ENCODE measurements around the gene PCSK9.
A peak's percentile ranks its signal among the peaks of the same experiment; 100 is the strongest.

PCSK9 gene

DNA sequence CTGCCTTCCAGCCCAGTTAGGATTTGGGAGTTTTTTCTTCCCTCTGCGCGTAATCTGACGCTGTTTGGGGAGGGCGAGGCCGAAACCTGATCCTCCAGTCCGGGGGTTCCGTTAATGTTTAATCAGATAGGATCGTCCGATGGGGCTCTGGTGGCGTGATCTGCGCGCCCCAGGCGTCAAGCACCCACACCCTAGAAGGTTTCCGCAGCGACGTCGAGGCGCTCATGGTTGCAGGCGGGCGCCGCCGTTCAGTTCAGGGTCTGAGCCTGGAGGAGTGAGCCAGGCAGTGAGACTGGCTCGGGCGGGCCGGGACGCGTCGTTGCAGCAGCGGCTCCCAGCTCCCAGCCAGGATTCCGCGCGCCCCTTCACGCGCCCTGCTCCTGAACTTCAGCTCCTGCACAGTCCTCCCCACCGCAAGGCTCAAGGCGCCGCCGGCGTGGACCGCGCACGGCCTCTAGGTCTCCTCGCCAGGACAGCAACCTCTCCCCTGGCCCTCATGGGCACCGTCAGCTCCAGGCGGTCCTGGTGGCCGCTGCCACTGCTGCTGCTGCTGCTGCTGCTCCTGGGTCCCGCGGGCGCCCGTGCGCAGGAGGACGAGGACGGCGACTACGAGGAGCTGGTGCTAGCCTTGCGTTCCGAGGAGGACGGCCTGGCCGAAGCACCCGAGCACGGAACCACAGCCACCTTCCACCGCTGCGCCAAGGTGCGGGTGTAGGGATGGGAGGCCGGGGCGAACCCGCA, at the start of gene PCSK9:
Gene PCSK9 (plus strand): TSS at position 207 of the 741 bp plus-strand sequence. CDS start 290 bp downstream, at position 497.
- DNase-seq: peak; percentile 71

GRCh38 chr1:54989968-54990810, 49.2 kb upstream of the PCSK9 start:
- DNase-seq: no peak

DNA sequence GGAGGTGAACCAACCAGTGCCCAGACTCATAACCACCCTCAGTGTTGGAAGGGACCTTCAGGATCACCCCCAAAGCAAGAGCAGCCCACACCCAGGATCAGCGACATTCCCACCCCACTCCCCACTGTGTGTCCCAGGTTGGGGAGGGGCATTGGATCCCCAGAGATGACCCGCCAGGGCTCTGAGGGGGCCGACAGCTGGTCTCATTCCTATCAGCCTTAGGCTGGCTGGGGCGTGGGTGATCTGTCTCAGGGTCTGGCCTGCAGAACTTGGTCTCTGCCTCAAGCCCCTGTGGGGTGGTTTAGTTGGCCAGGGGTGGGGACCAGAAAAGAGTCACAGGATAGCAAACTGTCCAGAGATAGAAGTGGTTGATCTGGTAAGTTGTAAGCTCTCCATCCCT, 48.4 kb upstream of the PCSK9 start:
- no peak for DNase-seq

GRCh38 chr1:54991939-54992338, 47.4 kb upstream of the PCSK9 start:
- no peak for DNase-seq

- no peak for DNase-seq
Measured at GRCh38 chr1:54993140-54993539, 46.2 kb upstream of the PCSK9 start.

DNA sequence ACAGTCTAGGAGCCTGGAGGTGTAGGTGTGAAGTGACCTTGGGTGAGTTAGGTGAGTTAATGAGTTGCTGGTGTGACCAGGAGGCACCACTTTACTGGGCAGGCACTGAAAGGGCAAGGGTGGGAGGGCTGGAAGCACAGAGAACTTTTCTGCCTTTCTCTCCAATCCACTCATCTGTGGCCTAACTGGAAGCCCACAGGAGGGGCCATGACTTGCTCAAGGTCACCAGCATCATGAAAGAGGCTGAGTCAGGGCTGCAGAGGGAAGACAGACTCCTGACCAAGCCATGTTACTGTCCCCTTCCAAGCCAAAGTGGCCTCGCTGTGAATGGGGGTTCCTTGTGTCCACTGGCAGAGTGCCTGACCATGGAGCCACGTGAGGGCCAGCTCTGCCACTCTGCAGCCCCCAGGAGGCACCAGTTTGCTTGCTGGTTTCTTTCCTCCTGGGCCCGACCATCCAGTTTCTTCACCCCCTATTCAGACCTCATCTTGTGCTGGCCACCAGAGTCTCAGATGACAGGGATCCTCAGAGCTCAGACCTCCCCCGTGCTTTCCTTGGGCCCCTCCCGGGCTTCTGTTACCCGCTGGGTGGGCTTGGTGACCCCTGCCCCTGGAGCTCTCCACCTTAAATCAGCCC, 44.9 kb upstream of the PCSK9 start:
- DNase-seq: no peak

DNA sequence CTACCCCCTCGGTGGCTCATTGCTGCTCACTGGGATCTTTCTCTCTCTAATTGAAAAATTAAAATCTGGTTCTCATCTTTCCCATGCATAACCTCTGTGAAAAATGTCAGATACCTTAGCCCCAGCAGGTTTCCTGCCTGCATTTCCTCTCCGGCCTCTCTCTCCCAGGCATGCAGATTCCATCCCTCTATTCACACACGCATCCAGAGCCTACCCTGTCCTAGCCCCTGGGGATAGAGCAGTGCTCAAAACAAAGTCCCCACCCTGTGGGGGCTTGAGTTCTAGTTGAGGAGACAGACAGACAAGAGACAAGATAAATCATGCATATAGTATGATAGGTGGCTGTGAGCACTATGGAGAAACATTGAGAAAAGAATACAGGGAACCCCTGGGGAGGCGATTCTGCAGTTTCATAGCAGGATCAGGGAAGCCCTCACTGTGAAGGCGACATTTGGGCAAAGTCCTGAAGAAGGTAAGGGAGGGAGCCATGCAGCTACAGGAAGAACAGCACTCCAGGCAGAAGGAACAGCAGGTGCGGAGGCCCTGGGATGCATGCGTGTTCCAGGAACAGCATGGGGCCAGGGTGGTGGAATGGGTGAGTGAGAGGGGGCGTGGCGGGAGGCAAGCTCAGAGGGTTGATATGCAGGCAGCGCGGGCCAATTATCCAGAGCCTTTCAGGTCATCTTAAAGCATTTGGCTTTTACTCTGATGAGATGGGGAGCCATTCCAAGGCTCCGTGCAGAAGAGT, 44.2 kb upstream of the PCSK9 start:
- no peak for DNase-seq

DNA sequence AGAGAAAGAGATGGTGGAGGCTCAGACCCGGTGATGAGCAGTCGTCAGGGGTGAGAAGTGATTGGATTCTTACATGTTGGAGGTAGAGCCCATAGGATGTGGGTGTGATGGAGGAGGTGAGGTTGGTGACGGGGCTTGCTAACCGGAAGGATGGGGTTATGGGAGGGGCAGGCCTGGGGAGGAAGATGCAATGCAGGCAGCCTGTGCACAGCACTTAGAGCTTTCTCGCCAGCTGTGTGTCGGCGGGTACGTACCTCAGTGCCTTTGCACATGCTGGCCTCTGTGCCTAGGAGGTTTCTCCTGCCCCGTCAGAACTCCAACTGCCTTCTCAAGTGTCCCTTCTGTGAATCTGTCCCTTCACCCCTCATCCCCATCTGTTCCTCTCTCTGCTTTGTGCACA, 43.5 kb upstream of the PCSK9 start:
- no peak for DNase-seq

DNA sequence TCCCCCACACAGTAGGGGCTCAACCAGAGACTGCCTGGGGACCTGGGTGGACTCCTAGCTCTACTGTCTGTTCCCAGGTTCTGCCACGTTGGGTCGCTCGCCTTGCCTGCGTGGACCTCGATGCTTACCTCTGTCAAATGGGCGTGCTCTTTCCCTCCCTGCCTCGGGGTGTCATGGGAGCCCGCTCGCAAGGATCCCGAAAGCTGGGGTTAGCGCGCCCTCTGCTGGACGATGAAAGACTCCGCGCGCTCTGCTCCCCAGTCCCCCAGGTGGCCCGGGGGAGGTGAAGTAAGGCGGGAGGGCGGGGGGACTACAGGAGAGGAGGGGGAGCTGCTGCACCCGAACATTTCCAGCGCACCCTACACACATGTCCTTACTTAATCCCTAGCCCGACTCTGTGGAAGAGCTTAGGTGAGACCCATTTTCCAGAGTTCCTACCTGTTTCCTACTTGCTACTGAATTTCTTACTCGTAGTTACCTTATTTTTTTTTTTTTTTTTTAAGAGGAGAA, 42.9 kb upstream of the PCSK9 start:
- DNase-seq: peak; percentile 72

DNA sequence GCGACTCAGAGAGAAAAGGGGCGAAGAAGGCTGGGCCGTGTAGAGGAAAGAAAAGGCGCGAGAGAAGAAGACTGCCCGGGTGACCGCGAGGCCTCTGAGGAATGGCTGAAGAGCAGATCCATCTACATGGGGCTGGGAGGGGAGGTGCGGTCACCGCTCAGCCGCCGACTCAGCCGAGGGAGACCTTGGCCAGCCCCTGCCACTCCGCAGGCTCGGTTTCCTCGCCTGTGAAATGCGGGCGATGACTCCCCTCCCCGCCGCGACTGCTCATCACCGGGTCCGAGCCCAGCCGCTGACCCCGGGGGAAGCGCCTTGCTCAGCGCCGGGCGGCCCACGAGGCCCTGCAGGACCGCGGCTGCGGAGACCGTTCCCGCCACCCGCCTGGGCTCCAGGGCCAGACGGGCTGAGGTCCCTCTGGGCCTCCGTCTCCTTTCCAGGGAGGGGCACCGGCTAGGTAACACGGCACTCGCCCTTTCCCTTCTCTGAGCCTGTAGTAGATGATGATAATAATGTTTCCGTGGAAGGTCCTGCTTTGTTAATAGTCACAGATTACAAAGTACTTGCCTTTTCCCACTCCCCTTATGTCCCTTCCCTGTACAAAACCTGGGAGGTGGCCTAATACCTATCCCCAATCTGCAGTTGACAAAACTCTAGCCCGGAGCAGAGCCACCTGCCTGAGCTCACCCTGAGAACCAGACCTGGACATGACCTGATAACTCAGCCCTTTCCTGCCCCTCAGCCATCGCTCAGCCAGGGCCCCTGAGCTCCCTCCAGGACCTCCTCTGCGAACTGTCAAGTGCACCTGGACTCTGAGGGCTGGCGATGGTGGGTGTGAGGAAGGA, 42.3 kb upstream of the PCSK9 start:
- DNase-seq: no peak

DNA sequence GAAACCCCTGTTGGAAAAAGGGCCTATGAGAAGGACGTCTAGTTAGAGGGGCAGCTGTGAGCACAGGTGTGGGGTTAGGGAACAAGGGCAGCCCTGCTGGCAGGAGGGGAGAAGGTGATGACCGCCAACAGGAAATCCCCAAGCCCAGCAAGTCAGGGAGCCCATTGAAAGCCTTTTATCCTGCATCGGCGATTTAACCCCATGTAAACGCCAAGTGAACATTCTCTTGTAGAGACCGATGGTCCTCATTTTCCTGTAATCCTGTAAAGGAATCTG, 41.7 kb upstream of the PCSK9 start:
- DNase-seq: no peak

- DNase-seq: no peak
Measured at GRCh38 chr1:54998100-54998499, 41.2 kb upstream of the PCSK9 start.

GRCh38 chr1:54998677-54999076, 40.7 kb upstream of the PCSK9 start, which contains the start of gene BSND:
TSS of gene BSND (plus strand) at chr1:54998933. CDS start at chr1:54999187, 254 bp downstream.
- DNase-seq: no peak

DNA sequence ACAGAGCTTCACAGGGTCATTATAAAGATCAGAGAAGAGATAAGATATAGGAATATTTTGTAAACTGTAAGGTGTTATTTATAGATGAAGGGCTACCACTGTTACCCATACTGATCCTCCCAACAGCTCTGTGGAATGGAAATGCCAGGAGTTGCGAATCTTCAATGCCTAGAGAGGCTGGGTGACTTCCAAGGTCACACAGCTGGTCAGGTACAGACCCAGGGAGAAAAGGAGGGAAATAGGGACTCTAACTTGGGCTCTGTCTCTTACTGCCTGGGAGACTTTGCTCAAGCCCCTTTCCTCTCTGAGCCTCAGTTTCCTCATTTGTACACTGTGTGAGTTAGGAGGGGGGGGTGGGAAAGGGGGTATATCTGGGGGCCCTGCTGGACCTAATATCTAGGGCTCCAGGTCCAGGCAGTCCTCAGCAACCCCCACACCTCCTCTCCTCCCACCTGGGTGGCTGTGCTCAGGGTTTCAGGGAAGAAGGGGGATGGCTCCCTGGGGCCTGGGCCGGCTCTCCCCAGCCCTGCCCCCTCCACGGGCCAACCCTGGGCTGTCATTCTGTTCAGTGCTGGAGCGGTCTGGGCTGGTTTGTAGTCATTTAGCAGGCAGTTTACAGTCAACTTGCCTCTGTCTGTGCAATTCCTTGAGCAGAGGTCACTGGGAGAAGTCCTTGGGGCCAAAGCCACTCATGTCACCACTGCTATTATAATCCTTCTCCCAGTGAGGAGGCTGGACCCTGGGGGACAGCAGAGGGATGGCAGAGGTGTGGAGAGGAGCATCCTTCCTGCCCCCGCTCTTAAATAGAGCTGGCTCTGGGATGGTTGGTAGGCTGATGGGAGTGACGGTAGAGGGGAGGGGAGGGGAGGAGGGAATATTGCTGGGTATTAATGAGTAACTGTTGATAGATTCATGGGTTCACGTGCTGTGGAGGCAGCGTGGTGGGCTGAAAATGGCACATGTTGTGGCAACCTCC, 39.0 kb upstream of the PCSK9 start:
- DNase-seq: no peak

DNA sequence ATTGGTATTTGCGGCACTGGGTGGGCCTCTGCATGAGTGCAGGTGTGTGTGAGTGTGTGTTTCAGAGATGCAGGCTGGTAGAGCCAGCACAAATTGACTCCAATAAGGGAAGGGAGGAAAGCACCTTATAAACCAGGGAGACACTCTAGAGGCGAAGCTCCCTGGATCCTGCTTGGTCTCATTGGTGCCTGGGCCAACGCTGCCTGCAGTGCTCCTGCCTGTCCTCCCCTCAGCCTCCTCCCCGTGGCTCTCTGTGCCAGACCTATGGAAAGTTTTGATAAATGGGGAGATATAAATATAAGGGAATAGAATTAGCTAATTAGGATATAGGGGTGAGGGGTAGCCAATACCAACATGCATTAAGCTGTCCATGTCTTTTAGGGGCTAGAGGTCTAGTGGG, 38.0 kb upstream of the PCSK9 start:
- no peak for DNase-seq

- DNase-seq: no peak
Measured at GRCh38 chr1:55002686-55003085, 36.7 kb upstream of the PCSK9 start.

- DNase-seq: peak; percentile 8
Measured at GRCh38 chr1:55005351-55006140, 33.8 kb upstream of the PCSK9 start.

- DNase-seq: no peak
Measured at GRCh38 chr1:55006931-55007330, 32.4 kb upstream of the PCSK9 start.

GRCh38 chr1:55007625-55008024, 31.7 kb upstream of the PCSK9 start:
- no peak for DNase-seq
